Astrocyte (in vitro differentiated cells and primary cell): ENCODE data around the gene TMEM141. TPM values are rescaled to one million over a fixed set of nuclear protein-coding genes. Genes with fewer than 3 reads are reported as not detected.

Experiments
- DNase-seq: peaks from one replicate; pipeline ENCODE4 v3.0.0-alpha.2; 2010; ENCODE audit warnings: low read depth
- FAIRE-seq: peaks from 2 replicates; lab custom pipeline; 2011; peaks lifted over from hg19 to GRCh38; lab: Jason Lieb, UNC
- H2AFZ ChIP-seq: 2 replicates; pipeline ENCODE4 v1.6.0; 2012; ENCODE audit warnings: low read depth, low read length, inconsistent platforms
- H3K27ac ChIP-seq: 2 replicates; pipeline ENCODE4 v1.5.1; 2011; ENCODE audit warnings: low read depth, low read length, inconsistent platforms
- H3K27me3 ChIP-seq: 2 replicates; pipeline ENCODE4 v1.6.0; 2011; ENCODE audit warnings: low read length, inconsistent platforms; ENCODE audit not compliant: insufficient read depth
- H3K36me3 ChIP-seq: 2 replicates; pipeline ENCODE4 v1.5.1; 2011; ENCODE audit warnings: low read length, inconsistent platforms; ENCODE audit not compliant: insufficient read depth
- H3K4me1 ChIP-seq: 2 replicates; pipeline ENCODE4 v1.5.1; 2011; ENCODE audit warnings: low read length, inconsistent platforms; ENCODE audit not compliant: insufficient read depth
- H3K4me2 ChIP-seq: 2 replicates; pipeline ENCODE4 v1.6.0; 2012; ENCODE audit warnings: low read length, inconsistent platforms
- H3K4me3 ChIP-seq: 2 replicates; pipeline ENCODE4 v1.5.1; 2011; ENCODE audit warnings: low read depth, mild to moderate bottlenecking, low read length, inconsistent platforms; ENCODE audit not compliant: insufficient read depth
- H3K79me2 ChIP-seq: 2 replicates; pipeline ENCODE4 v1.6.0; 2012; ENCODE audit warnings: mild to moderate bottlenecking, low read length, inconsistent platforms; ENCODE audit not compliant: insufficient read depth
- H3K9ac ChIP-seq: 2 replicates; pipeline ENCODE4 v1.6.0; 2012; ENCODE audit warnings: mild to moderate bottlenecking, low read length, inconsistent platforms
- H3K9me3 ChIP-seq: 2 replicates; pipeline ENCODE4 v1.5.1; 2012; ENCODE audit warnings: low read depth, mild to moderate bottlenecking, low read length, inconsistent platforms; ENCODE audit not compliant: insufficient read depth
- H4K20me1 ChIP-seq: 2 replicates; pipeline ENCODE4 v1.6.0; 2012; ENCODE audit warnings: low read length, inconsistent platforms; ENCODE audit not compliant: insufficient read depth
- H3K27ac Mint-ChIP-seq: one replicate; pipeline ENCODE4 v1.8.0; 2021; ENCODE audit warnings: mild to moderate bottlenecking, mixed read lengths; ENCODE audit not compliant: unreplicated experiment
- H3K27me3 Mint-ChIP-seq: one replicate; pipeline ENCODE4 v1.8.0; 2021; ENCODE audit warnings: low read depth, mixed read lengths; ENCODE audit not compliant: unreplicated experiment
- H3K36me3 Mint-ChIP-seq: one replicate; pipeline ENCODE4 v1.8.0; 2021; ENCODE audit warnings: low read depth, mixed read lengths; ENCODE audit not compliant: unreplicated experiment
- H3K4me1 Mint-ChIP-seq: one replicate; pipeline ENCODE4 v1.8.0; 2021; ENCODE audit warnings: low read depth, mixed read lengths; ENCODE audit not compliant: unreplicated experiment
- H3K4me3 Mint-ChIP-seq: one replicate; pipeline ENCODE4 v1.8.0; 2021; ENCODE audit warnings: mild to moderate bottlenecking, moderate library complexity, mixed read lengths; ENCODE audit not compliant: unreplicated experiment
- H3K9me3 Mint-ChIP-seq: one replicate; pipeline ENCODE4 v1.8.0; 2021; ENCODE audit warnings: mild to moderate bottlenecking, mixed read lengths; ENCODE audit not compliant: unreplicated experiment
- EZH2 ChIP-seq: IDR thresholded peaks from 2 replicates; pipeline ENCODE4 v1.6.1; 2012; ENCODE audit warnings: mild to moderate bottlenecking, low read length, inconsistent platforms; ENCODE audit not compliant: insufficient read depth
- total RNA-seq: library from RNA; stranded (reverse); gene quantifications from 2 replicates; pipeline ENCODE4 v1.2.1, GENCODE V29; 2021
- TF ChIP-seq, protein P1 (sequence below): IDR thresholded peaks from 2 replicates; pipeline ENCODE4 v1.5.1; 2011; ENCODE audit warnings: low read depth, mild to moderate bottlenecking, inconsistent platforms, low read length, moderate library complexity; ENCODE audit not compliant: insufficient read depth

TMEM141 gene
- total RNA-seq, 1 donor from 2014 or later: 40.8 TPM

DNA sequence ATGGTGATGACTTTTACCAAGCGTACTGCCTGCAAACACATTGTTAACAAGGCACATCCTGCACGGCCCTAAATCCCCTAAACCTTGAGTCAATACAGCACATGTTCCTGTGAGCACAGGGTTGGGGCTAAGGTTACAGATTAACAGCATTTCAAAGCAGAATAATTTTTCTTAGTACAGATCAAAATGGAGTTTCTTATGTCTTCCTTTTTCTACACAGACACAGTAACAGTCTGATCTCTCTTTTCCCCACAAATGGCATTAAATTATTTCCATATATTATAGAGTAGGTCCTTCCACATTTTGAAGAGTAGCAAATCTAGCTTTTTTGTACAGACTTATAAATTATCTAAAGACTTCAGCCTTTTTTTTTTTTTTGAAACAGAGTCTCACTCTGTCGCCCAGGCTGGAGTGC lies 1.6 kb upstream of the TMEM141 start:
- peaks cover 9% of the 10 kb centered on the region for H3K79me2 ChIP-seq
- Mint-ChIP-seq H3K9me3 (no peaks in the 10 kb centered on the region), H3K4me1 (peaks cover 2% of the 10 kb centered on the region), H3K4me3 (no peak overlapping the region), H3K27me3 (no peaks in the 10 kb centered on the region), H3K27ac (no peak overlapping the region), H3K36me3 (peaks cover 6% of the 10 kb centered on the region)
- peaks cover 13% of the 10 kb centered on the region for H3K4me1 ChIP-seq
- FAIRE-seq (no peak), DNase-seq (no peak)
- no peak overlapping the region for H3K4me3 ChIP-seq
- H3K27ac ChIP-seq: no peak overlapping the region
- no peaks in the 10 kb centered on the region for H3K9me3 ChIP-seq
- H3K4me2 ChIP-seq: no peak overlapping the region
- TF ChIP-seq EZH2: no peak
- TF ChIP-seq, protein P1, sequence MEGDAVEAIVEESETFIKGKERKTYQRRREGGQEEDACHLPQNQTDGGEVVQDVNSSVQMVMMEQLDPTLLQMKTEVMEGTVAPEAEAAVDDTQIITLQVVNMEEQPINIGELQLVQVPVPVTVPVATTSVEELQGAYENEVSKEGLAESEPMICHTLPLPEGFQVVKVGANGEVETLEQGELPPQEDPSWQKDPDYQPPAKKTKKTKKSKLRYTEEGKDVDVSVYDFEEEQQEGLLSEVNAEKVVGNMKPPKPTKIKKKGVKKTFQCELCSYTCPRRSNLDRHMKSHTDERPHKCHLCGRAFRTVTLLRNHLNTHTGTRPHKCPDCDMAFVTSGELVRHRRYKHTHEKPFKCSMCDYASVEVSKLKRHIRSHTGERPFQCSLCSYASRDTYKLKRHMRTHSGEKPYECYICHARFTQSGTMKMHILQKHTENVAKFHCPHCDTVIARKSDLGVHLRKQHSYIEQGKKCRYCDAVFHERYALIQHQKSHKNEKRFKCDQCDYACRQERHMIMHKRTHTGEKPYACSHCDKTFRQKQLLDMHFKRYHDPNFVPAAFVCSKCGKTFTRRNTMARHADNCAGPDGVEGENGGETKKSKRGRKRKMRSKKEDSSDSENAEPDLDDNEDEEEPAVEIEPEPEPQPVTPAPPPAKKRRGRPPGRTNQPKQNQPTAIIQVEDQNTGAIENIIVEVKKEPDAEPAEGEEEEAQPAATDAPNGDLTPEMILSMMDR: no peak
- H2AFZ ChIP-seq: no peak overlapping the region
- peaks cover 17% of the 10 kb centered on the region for H4K20me1 ChIP-seq
- H3K27me3 ChIP-seq: peaks cover 6% of the 10 kb centered on the region
- H3K36me3 ChIP-seq: no peaks in the 10 kb centered on the region
- no peak overlapping the region for H3K9ac ChIP-seq

DNA sequence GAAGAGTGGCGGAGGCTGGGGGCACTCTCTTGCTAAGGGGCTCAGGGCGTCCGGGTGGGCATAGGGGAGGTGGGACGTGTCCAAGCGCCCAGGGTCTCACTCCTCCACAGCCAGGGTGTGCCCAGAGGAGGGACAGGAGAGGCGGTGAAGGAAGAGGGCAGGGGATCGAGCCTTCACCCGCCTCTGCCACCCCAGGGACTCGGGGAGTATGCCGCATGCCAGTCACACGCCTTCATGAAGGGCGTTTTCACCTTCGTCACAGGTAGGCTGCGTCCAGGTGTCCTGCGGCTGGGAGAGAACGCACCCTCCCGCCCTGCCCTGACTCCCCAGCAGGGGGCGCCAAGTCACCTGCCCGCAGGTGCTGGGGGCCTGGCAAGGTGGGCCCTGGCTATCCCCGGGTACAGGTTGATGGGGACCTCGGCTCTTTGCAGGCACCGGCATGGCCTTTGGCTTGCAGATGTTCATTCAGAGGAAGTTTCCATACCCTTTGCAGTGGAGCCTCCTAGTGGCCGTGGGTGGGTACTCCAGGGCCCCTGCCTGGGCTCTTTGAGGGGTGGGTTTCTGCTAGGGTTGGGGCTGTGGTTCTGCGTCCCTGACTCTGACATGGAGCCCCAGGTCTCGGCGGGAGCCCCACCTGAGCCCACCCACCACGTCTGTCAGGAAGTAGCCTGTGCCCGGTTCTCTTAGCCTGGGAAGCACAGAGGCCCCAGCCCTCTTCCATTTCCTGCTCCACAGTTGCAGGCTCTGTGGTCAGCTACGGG lies 552 bp downstream of the TMEM141 start:
- H3K27ac ChIP-seq: peak overlapping the region; percentile 48
- no peaks in the 10 kb centered on the region for H3K36me3 ChIP-seq
- Mint-ChIP-seq H3K27ac (no peak overlapping the region), H3K36me3 (peaks cover 6% of the 10 kb centered on the region), H3K4me1 (peaks cover 8% of the 10 kb centered on the region), H3K4me3 (peak overlapping the region; percentile 83), H3K9me3 (no peaks in the 10 kb centered on the region), H3K27me3 (no peaks in the 10 kb centered on the region)
- H3K27me3 ChIP-seq: peaks cover 6% of the 10 kb centered on the region
- FAIRE-seq (no peak), DNase-seq (no peak)
- H3K9me3 ChIP-seq: no peaks in the 10 kb centered on the region
- H3K4me3 ChIP-seq: peak overlapping the region; percentile 83
- H3K4me2 ChIP-seq: peak overlapping the region; percentile 98
- no peak for TF ChIP-seq EZH2
- TF ChIP-seq, protein P1: peak; percentile 76
- peaks cover 17% of the 10 kb centered on the region for H3K4me1 ChIP-seq
- peak overlapping the region; percentile 84 for H3K9ac ChIP-seq
- H3K79me2 ChIP-seq: peaks cover 9% of the 10 kb centered on the region
- H4K20me1 ChIP-seq: peaks cover 22% of the 10 kb centered on the region
- H2AFZ ChIP-seq: peak overlapping the region; percentile 86
